Liver (tissue), 3 donors: ENCODE results near the gene CCNO.

Source experiments
- EGR1 ChIP-seq, 2 donors: IDR thresholded peaks; 2 replicates each; pipeline ENCODE4 v1.6.1; 2016 to 2018; ENCODE audit warnings: antibody characterized with exemption in 2 of 2, low read depth in 2 of 2
- FOXA1 ChIP-seq: IDR thresholded peaks from 2 replicates; pipeline ENCODE4 v1.6.1; 2016; ENCODE audit warnings: antibody characterized with exemption
- GABPA ChIP-seq, 2 donors: IDR thresholded peaks in 1 of 2; conservative IDR thresholded peaks in 1 of 2; 2 replicates each; pipeline ENCODE4 v1.6.1; 2016; ENCODE audit warnings: antibody characterized with exemption in 2 of 2, mild to moderate bottlenecking in 1 of 2, moderate library complexity in 1 of 2
- JUND ChIP-seq, 2 donors: IDR thresholded peaks; 2 replicates each; pipeline ENCODE4 v1.6.1; 2016; ENCODE audit warnings: antibody characterized with exemption in 2 of 2
- RAD21 ChIP-seq, 2 donors: IDR thresholded peaks; 2 replicates each; pipeline ENCODE4 v1.6.1; 2016; ENCODE audit warnings: antibody characterized with exemption in 2 of 2, mild to moderate bottlenecking in 2 of 2
- REST ChIP-seq: IDR thresholded peaks from 2 replicates; pipeline ENCODE4 v1.6.1; 2016; ENCODE audit warnings: antibody characterized with exemption, mild to moderate bottlenecking
- RXRA ChIP-seq, 2 donors: IDR thresholded peaks; 2 replicates each; pipeline ENCODE4 v1.6.1; 2017 to 2018; ENCODE audit warnings: antibody characterized with exemption in 2 of 2, mild to moderate bottlenecking in 1 of 2
- TAF1 ChIP-seq: conservative IDR thresholded peaks from 2 replicates; pipeline ENCODE4 v1.6.1; 2016; ENCODE audit warnings: antibody characterized with exemption, mild to moderate bottlenecking
- YY1 ChIP-seq: IDR thresholded peaks from 2 replicates; pipeline ENCODE4 v1.6.1; 2016; ENCODE audit warnings: antibody characterized with exemption, mild to moderate bottlenecking
- TF ChIP-seq, protein P1 (sequence below): fragments of 150-350 bp; IDR thresholded peaks from 2 replicates; pipeline ENCODE4 v1.5.1; 2017; ENCODE audit warnings: improper control_type of control experiment, low read depth, low read length; ENCODE audit not compliant: missing input control
- TF ChIP-seq, protein P2 (sequence below): IDR thresholded peaks from 2 replicates; pipeline ENCODE4 v1.6.1; 2016; ENCODE audit warnings: antibody characterized with exemption
- TF ChIP-seq, protein P3 (sequence below): IDR thresholded peaks from 2 replicates; pipeline ENCODE4 v1.6.1; 2016; ENCODE audit warnings: antibody characterized with exemption
- donor health status: healthy.
- donor health status: healthy.

DNA sequence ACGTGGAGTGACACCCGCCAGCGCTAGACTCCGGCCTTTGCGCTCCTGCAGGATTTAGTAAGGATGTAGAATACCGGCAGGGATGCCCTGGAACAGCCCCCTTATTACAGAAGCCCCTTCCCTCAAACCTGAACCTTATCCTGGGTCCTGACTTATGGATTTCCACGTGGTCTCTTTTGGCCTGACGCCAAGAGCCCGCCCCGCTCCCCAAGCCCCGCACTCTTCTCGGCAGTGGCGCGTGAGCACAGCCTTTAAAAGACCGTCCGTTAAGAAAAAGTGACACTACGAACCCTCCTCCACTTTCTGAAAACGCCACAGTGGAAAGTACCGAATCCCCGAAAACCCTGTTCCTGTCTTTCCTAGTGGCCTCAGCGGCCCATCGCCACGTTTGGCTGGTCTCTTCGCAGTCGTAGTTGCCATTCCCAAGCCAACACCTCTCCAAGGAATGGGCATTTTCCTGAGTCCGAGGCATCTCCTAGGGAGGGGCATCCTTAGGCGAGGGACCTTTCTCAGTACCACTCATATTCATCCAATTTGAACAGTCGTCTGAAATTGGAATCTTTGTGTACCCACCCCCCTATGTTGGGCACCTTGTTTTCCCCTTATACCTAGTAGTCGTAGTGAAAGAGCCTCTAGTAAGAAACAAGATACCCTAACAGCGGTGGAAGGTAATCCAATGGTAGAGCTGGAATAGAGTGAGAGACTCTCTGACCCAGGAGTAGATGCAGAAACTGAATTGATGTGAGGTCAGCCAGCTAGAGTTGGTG is 5.6 kb downstream of the CCNO start:
- TF ChIP-seq FOXA1: no peak
- TF ChIP-seq TAF1: no peak
- TF ChIP-seq, protein P1, sequence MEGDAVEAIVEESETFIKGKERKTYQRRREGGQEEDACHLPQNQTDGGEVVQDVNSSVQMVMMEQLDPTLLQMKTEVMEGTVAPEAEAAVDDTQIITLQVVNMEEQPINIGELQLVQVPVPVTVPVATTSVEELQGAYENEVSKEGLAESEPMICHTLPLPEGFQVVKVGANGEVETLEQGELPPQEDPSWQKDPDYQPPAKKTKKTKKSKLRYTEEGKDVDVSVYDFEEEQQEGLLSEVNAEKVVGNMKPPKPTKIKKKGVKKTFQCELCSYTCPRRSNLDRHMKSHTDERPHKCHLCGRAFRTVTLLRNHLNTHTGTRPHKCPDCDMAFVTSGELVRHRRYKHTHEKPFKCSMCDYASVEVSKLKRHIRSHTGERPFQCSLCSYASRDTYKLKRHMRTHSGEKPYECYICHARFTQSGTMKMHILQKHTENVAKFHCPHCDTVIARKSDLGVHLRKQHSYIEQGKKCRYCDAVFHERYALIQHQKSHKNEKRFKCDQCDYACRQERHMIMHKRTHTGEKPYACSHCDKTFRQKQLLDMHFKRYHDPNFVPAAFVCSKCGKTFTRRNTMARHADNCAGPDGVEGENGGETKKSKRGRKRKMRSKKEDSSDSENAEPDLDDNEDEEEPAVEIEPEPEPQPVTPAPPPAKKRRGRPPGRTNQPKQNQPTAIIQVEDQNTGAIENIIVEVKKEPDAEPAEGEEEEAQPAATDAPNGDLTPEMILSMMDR: no peak
- TF ChIP-seq, protein P2, sequence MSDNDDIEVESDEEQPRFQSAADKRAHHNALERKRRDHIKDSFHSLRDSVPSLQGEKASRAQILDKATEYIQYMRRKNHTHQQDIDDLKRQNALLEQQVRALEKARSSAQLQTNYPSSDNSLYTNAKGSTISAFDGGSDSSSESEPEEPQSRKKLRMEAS: no peak
- TF ChIP-seq GABPA (IDR thresholded peaks at IDR 0.05 in 1 of 2, conservative IDR thresholded peaks at IDR 0.05 in 1 of 2): no peak
- TF ChIP-seq YY1: no peak
- TF ChIP-seq, protein P3, sequence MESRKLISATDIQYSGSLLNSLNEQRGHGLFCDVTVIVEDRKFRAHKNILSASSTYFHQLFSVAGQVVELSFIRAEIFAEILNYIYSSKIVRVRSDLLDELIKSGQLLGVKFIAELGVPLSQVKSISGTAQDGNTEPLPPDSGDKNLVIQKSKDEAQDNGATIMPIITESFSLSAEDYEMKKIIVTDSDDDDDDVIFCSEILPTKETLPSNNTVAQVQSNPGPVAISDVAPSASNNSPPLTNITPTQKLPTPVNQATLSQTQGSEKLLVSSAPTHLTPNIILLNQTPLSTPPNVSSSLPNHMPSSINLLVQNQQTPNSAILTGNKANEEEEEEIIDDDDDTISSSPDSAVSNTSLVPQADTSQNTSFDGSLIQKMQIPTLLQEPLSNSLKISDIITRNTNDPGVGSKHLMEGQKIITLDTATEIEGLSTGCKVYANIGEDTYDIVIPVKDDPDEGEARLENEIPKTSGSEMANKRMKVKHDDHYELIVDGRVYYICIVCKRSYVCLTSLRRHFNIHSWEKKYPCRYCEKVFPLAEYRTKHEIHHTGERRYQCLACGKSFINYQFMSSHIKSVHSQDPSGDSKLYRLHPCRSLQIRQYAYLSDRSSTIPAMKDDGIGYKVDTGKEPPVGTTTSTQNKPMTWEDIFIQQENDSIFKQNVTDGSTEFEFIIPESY: no peak
- no peak for TF ChIP-seq RXRA (IDR thresholded peaks at IDR 0.05)
- no peak for TF ChIP-seq RAD21 (IDR thresholded peaks at IDR 0.05)
- TF ChIP-seq EGR1 (IDR thresholded peaks at IDR 0.05; ENCODE audit: low read depth in 2 of 2): no peak
- no peak for TF ChIP-seq REST
- TF ChIP-seq JUND (IDR thresholded peaks at IDR 0.05): no peak
